Stimulated activated CD4-positive, alpha-beta T cell treated with anti-CD3 and anti-CD28 coated beads, TNF-alpha, amount 100 ng/mL, for 24 hours (primary cell): ENCODE measurements around the gene ATP5F1E.

Source experiments
- DNase-seq, 3 experiments: peaks; one replicate each; pipeline ENCODE4 v3.0.0-alpha.2; 2020; ENCODE audit warnings: low read depth in 3 of 3

Gene ATP5F1E

DNA sequence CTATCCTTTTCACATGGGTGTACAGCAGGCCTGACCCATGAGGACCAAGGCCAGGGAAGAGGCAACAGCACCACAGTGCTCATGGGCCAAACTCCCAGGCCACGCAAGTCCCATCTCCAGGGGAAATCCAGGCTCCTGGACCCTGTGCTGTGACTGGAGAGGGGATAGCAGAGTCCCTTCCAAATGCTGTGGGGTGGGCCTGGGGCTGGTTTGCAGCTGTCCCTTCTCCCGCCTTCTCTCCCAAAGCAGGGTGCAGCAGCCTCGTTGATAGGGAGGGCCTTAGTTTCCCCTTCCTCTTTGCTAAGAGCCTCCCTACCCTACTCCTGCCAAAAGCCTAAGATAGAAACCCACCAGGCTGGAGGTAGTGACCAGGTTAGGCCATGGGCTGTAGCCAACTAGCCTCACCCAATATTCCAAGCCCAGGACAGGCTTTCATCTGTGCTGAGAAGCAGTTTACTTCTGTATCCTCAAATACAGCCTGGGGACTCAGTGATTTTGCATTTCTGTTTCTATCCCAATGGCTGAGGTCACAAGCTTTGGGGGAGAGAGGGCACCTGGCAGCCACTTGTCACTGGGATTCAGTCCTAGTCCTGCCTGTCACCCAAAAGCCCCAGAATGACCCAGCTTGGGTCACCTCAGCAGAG is 26.5 kb downstream of the ATP5F1E start:
- DNase-seq, result no peak

DNA sequence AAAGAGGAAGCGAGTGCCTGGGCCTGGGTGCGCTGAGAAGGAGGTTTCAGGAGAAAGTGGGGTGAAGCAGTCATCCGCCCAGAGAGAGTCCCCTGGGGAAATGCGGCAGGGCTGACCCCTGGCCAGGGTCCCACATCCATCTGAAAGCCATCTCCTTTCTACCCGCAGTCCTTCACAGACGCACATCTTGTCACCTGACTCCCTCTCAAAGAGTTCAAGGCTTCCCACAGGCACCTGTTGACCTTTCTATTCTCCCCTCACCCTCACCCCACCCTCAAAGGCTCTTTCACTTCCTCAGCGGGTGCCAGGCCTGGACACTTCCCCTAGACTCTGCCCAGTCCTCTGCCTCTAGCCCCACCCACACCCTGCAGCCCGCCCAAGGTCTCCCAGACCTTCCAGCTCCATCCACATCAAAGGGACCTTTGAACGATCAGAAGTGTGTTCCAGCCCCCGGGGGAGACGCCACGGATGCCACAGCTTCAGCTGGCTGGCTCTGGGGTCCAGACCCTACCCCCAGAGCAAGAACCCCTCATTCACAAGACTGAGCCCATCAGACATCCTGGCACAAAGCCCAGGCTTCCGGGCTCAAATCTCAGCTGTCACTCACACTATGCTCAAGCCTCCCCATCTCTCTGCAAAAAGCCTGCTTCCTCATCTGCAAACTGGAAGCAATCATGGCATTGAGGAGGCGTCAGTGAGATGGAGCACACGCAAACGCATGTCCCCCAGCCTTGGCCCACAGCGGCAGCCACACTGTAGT is 27.2 kb downstream of the ATP5F1E start:
- no peak for DNase-seq

DNA sequence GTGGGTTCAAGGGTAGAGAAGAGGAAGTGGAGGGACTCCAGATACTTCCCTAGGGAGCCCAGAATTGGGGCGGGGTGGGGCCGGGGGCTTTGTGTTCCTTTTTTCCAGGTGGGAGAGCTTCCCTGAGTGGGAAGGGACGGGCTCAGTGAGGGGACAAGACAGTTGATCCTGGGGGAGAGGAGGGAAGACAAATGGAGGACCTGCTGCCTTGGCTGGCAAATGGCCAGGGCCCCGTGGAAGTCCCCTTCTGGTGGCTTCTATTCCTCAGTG is 27.7 kb downstream of the ATP5F1E start:
- DNase-seq, result peak in 1 of 3 experiments; percentile 42

DNA sequence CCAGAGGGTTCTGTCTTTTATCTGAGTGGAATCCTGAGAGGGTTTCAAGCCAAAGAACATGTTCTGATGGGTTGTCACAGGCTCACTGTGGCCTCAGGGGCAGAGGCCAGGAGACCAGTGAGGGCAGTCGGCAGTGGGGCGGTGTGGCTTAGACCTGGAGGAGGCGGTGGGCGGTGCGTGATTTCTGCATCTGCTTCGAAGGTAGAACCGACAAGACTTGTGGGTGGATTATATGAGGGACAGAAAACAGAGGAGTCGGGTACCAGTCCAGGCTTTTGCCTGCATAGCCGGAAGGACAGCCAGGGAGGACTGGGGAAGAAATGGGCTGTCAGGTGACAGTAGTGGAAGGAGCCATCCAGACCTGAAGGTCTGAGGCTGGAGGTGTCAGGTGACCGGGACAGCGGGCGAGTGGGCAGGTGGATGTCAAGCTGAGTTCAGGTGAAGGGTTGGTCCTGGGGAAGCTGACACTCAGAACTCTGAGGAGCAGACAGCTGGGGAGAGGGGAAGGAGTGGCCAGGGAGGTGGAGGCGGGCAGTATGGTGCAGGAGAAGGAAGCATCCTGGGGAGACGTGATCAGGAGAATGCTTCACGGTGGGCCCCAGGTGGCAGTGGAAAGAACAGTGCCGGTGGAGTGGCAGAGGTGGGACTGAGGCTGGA is 28.2 kb downstream of the ATP5F1E start:
- DNase-seq, result no peak

DNA sequence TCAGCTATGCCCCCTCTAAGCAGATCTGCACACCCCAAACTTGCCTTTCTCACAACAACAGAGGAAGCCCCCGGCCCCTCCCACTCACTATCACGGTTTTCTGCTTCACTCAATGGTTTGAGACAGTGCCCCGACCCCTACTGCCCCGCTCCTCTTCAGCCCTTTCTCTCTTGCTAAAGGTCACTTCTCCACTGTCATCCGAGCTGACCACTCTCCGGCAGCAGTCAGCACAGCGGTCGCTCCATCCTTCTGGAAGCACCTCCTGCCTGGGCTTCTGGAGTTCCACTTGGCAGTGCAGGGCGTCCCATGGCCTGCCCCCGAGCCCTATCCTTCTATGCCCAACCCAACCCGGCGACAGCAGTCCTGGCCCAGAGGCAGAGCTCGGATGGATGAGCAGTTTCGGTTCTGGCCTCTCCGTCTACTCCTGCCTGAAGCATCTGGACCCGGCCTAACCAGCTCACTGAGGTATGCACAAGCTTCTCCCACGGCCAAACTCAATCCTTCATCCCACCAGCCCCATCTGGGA is 29.2 kb downstream of the ATP5F1E start:
- DNase-seq, result no peak

DNA sequence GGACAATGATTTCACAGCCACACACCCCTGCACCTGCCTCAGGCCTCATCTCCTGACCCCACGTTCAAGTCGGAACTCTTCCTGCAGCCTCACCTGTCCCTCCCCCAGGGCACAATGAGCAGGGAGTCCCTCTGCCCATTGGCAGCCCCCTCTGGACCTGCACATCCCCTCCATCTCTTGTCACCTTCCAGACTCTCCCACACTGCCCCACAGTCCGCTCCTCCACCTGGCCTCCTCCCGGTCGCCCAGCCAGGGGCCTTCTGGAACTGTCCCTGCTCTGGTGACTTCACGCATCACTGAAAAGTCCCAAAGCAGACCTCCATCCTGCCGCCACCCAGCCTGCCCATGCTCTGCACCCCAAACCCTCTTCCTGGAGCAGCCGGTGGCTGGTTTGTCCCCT is 29.7 kb downstream of the ATP5F1E start:
- DNase-seq, result no peak

DNA sequence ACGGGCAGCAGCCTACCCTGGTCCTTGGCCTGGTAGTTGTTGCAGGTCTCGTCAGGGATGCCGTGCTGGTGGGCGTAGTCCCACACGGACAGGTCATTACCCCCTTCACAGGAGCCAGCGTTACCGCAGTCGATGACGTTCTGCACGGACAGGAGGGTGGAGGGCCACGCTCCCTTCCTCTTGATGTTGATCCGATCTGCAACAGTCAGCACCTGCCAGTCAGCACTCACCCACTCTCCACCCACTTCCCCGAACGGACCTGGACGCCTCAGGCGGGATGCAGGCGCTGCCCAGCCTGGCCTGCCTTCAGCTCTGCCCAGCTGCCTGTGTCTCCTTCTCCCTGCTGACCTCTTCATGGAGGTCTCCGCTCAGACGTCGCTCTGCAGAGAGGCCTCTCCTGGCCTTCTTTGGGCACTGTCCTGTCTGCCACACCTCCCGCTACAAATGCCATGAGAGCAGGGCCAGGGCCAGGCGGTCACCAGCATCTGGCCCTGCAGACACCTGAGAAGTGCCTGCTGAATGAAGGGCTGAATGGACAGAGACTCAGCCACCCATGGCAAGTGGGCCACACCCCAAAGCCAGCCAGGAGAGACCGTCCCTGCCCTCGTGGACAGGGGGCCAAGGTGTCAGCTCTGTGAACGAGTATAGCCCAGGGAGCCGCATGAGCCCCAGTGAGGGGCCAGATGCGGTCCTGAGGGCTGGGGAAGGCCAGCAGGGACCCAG is 30.5 kb downstream of the ATP5F1E start:
- no peak for DNase-seq

DNA sequence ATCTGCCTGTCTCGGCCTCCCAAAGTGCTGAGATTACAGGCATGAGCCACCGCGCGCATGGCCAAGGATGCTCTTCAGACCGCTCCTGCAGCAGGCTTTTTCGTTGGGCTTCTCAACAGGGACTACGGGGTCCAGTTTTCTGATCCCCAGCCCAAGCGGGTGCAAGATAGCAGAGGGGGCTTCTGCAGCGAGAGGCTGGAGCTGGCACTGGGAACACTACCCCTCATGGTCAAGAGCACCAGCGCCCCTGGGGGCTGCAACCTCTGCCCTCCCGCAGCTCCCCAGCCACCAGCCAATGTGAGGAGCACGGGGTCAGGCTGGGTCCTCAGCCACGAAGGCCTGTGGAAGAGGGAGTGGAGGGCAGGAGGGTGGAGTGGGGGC is 31.1 kb downstream of the ATP5F1E start:
- no peak for DNase-seq

DNA sequence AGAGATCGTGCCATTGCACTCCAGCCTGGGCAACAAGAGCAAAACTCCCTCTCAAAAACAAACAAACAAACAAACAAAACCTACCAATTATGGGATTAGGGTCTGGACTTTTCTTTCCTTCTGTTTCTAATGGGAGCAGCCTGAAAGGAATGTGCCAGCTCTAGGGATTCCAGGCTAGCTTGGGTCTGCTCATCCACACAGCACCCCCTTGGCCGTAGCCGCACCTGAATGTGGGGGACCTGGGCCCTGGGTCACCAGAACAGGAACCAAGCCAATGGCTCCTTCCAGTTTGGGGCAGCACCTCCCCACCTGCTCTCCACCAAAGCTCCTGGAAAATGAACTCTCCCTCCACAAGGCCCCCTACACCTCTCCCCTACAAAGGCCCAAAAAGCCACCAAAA is 31.8 kb downstream of the ATP5F1E start:
- no peak for DNase-seq

DNA sequence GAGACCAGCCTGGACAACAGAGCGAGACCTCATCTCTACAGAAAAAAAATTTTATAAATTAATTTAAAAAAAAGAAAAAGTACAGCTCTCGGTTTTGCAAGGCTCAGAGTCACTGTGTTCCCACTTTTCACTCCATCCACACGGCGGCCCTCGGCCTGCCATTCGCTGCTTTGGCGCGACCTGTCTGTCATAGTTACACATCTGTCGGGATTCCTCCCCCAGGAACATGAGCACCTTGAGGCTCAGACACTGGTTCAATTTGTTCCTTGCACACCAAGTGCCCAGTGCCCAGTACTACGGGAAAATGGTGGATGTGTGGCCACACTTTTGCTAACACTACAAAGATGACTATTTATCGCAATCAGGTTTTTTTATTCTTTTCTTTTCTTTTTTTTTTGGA is 33.5 kb downstream of the ATP5F1E start:
- no peak for DNase-seq

DNA sequence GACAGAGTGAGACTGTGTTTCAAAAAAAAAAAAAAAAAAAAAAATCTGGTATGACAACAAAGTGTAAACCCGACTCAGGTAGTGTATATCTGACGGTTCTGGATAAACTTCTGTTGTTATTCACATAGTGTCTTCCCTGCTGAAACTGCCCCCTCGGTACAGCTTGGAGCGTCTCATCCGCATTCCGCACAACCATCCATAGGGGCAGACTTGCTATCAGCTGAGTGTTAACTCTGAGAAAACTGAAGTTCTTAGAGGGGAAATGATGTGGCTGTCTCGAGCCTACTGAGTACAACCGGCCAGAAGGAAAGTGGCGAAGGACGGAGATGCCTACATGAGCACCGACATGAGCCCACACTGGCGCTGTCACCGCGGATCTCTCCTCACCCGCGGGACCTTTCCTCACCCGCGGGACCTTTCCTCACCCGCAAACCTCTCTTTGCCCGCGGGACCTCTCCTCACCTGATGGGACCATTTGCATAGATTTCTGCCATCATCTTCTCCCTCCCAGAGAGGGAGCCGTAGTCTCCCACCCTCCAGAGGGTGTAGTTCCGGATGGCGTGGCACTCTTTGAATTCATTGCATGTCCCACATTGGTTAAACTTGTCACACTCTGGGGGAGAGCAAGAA is 34.9 kb downstream of the ATP5F1E start:
- no peak for DNase-seq

DNA sequence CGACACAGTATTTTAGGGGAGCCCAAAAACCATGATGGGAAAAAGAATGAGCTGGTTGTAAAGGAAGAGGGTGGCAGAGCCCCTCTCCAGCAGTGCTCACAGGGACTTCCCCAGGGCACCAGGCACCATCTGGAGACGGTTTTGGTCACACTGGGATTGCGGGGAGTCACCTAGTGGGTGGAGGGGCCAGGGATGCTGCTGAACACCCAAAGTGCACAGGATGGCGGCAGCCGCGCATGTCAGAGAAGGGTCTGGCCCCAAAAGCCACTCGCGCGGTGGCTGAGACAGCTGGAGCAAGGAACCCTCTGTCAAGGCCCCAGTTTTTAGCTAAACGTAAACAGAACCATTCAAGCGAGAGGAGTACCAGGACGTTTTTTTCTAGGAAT is 35.9 kb downstream of the ATP5F1E start:
- DNase-seq, result no peak

DNA sequence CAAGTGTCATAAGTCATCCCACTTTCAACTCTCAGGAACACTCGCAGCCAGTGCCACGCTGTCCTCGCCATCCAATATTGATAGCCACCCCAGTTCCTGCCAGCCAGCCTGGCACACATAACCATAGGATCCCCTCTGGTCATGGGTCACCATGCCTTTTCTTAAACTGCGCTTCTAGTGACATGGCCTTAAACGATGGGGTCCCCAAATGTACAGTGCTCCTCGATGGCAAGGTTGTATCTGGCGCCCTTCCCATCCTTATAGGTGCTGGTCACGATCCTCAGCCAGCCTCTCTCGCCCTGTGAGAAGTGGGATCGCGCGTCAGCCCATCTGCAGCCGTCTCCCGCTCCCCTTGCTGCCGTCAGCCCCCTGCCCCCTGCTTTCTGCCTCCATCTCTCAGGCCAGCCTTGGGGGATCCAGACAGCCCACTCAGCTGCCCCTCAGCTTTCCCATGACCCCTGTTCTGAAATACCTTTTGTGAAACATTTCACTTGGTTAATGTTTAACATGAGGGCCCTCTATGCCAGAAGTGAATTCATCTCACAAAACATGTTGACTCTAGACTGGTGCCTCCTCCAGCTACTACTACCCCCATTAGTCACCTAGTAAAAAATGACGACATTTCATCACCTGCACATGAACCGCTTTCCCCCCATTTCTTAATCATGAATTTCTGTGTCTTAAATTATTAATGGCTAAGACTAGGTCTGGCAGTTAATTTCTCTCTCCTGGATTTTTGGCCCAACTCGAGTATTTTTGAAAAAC is 36.5 kb downstream of the ATP5F1E start:
- no peak for DNase-seq

DNA sequence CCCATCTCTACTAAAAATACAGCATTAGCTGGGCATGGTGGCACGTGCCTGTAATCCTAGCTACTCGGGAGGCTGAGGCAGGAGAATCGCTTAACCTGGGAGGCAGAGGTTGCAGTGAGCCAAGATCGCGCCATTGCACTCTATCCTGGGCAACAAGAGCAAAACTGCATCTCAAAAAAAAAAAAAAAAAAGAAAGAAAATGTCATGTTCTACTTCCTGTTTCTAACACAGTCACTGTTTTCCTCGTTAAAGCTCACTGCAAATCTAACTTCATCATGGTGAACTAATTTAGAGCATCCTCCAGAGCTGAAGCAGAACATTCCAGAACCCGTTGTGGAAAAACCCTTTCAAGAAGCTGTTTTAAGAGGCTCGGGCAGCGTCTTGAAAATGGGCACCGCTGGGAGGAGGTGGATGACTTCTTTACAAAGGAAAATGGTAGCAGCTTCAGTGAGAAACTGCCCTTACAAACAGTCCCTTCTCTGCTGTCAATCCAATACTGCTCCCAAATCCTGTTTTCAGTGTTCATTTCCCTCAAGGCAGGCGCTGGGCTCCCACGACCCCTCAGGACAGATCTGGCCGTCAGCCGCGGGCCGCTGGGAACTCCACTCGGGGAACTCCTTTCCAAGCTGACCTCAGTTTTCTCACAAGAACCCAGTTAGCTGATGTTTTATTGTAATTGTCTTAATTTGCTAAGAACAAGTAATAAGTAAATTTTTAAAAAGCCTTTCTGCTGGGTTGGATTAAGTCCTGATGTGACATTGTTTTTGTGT is 37.6 kb downstream of the ATP5F1E start:
- DNase-seq, result no peak

DNA sequence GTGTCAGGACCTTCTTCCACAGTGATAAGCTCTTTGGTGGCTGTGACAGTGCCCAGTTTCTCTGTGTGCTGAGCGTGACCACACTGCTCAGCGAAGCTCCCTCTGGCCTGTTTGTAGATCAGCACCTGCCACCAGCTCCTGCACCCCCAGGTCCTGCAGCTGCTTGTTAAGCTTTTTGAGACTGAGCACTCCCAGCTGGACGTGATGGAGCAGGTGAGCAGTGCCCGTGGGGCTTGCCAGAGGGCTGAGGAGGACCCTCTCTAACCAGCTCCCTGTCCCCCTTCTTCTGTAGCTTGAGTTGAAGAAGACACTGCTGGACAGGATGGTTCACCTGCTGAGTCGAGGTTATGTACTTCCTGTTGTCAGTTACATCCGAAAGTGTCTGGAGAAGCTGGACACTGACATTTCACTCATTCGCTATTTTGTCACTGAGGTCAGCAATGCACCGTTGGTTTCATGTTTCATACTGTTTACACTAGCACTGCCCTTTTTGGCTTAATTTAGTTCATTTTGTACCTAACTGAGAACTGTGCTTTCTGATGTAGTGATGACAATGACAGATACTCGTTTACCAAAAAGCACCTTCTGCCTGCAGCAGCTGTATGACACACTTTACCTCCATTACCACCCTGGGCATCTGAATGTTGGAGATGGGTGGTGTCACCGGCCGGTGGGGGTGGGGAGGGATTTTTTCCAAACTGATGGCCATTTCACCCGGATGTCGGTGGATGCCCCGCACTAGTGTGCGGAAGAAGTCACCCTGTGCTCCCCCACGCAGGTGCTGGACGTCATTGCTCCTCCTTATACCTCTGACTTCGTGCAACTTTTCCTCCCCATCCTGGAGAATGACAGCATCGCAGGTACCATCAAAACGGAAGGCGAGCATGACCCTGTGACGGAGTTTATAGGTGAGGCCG is 38.5 kb downstream of the ATP5F1E start:
- no peak for DNase-seq

DNA sequence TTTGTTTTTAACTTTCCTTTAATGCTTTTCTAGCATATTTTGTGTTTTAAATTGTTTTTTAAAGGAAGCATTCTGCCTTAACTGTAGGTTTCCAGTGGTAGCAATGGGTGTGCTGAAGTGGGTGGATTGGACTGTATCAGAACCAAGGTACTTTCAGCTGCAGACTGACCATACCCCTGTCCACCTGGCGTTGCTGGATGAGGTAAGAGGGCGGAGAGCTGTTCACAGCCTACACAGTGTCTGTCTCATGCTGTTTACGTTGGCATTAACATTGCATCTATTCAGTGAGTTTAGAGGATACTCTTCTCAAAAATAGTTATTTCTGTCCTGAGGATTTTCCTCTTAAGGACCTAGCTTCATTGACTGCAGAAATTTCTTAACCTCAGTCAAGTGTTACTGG is 39.2 kb downstream of the ATP5F1E start:
- no peak for DNase-seq

DNA sequence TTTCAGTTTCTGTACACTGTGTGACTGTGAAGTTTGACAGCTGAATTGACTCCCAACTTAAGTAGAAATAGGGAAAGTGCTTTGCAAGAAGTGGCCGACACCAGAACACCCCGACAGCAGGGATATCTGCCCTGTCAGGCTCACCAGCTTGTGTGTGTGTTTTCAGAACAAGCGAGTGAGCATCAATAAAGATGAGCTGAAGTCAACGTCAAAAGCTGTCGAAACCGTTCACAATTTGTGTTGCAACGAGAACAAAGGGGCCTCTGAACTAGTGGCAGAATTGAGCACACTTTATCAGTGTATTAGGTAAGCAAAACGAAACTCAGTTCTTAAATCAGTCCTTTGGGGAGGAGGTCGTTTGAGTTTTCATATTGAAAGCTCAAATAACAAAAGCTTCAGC is 40.4 kb downstream of the ATP5F1E start:
- no peak for DNase-seq

DNA sequence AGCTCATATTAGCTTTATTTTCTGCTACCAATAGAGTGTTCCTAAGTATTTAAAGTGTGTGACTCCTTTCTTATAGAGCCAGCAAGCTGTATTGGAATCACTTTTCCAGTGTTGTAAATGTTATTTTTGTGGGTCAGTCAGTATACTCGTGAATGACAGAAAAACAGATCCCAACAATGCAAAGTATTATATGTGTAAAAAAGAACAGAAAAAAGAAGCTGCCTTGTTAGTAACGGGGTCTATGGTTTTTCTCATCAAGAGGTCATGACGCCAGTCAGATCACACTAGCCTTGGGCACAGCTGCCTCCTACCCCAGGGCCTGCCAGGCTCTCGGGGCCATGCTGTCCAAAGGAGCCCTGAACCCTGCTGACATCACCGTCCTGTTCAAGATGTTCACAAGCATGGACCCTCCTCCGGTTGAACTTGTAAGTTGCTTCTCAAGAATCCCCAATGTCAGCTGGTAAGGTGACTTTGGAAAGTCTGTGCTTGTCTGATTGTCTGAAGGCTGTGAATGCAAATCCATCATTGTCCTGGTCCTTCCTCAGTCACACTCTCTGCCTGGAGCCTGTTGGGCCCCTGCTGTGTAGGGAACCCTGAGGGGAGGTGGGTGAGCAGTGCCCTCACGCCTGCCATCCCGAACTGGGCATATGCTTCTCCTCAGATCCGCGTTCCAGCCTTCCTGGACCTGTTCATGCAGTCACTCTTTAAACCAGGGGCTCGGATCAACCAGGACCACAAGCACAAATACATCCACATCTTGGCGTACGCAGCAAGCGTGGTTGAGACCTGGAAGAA is 41.3 kb downstream of the ATP5F1E start:
- DNase-seq, result no peak

DNA sequence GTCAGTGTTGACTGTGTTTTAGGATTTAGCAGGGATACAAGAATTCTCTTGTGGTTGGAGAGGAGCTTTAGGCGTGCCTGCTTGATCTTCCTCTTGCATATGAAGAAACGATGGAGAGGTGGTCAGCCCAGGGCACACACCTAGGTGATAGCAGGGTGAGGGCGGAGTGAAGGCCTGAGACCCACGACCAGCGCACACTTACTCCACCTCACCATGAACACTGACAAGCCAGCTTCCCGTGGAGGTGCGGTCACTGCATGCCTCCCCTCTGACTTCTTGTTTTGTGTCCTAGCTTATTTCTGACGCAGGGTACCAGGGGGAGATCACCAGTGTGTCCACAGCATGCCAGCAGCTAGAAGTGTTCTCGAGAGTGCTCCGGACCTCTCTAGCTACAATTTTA is 42.9 kb downstream of the ATP5F1E start:
- DNase-seq, result no peak
